Sigmoid colon (tissue), 7 donors: ENCODE data around the gene CRTC3. TPM values are rescaled to one million over a fixed set of nuclear protein-coding genes. Genes with fewer than 3 reads are reported as not detected.

Source experiments
- DNase-seq: peaks from one replicate; pipeline ENCODE4 v3.0.0-alpha.2; 2019
- H3K27ac ChIP-seq, 4 donors: fragments of 200-600 bp; sonication (generic); one replicate each; pipeline ENCODE4 v1.5.1; 2016 to 2019; ENCODE audit warnings: mild to moderate bottlenecking in 1 of 4
- H3K27me3 ChIP-seq, 3 donors: fragments of 200-600 bp; sonication (generic); one replicate each; pipeline ENCODE4 v1.5.1; 2019; ENCODE audit warnings: mild to moderate bottlenecking in 1 of 3
- H3K36me3 ChIP-seq, 4 donors: fragments of 200-600 bp; sonication (generic); one replicate each; pipeline ENCODE4 v1.5.1; 2016 to 2019
- H3K4me1 ChIP-seq, 4 donors: fragments of 200-600 bp; sonication (generic); one replicate each; pipeline ENCODE4 v1.5.1; 2017 to 2019
- H3K4me3 ChIP-seq, 4 donors: fragments of 200-600 bp; sonication (generic); one replicate each; pipeline ENCODE4 v1.5.1; 2017 to 2019; ENCODE audit warnings: mild to moderate bottlenecking in 2 of 4, moderate library complexity in 1 of 4
- H3K9me3 ChIP-seq, 4 donors: fragments of 200-600 bp in 3 of 4; sonication (generic) in 3 of 4; one replicate each; pipeline versions ENCODE4 v1.5.1 to v1.6.1; 2013 to 2019
- EP300 ChIP-seq, 4 donors: sonication (generic); formaldehyde crosslinking; IDR thresholded peaks; one replicate each; pipeline ENCODE4 v1.6.1; 2017; ENCODE audit warnings: antibody characterized with exemption in 4 of 4
- POLR2A ChIP-seq, 2 donors: fragments of 450-650 bp; IDR thresholded peaks; one replicate each; pipeline ENCODE4 v1.6.1; 2016; ENCODE audit warnings: antibody characterized with exemption in 2 of 2, mild to moderate bottlenecking in 2 of 2, moderate library complexity in 2 of 2
- POLR2AphosphoS5 ChIP-seq, 4 donors: sonication (generic); formaldehyde crosslinking; IDR thresholded peaks; one replicate each; pipeline ENCODE4 v1.6.1; 2017; ENCODE audit warnings: antibody characterized with exemption in 4 of 4
- WGBS, 2 donors: extraction: QIAGEN DNeasy Blood & Tissue Kit; methylation state at CpG; one replicate each; pipeline ENCODE4 v1.1.7; 2013; 5-methylcytosine and 5-hydroxymethylcytosine counted together
- intact Hi-C: fragments of 100-400 bp; cut with DNase I; formaldehyde crosslinking; loops from one replicate; pipeline ENCODE4 v1.15.1; 2023
- polyA plus RNA-seq, 3 donors: library from polyadenylated mRNA; stranded (reverse); fragments of 200-250 nt; gene quantifications; one replicate each; pipeline ENCODE4 v1.2.3, GENCODE V29; 2013
- total RNA-seq, 4 donors: library from RNA; depleted of rRNA; stranded (reverse); fragments of >200 nt; gene quantifications; one replicate each; pipeline ENCODE4 v1.1.0, GENCODE V29; 2016
- TF ChIP-seq, protein P1 (sequence below), 4 experiments: fragments of 450-650 bp in 3 of 4; fragments of 200-600 bp in 1 of 4; IDR thresholded peaks; one replicate each; pipeline ENCODE4 v1.5.1; 2016 to 2019; ENCODE audit warnings: antibody characterized with exemption in 4 of 4, mild to moderate bottlenecking in 3 of 4, moderate library complexity in 2 of 4
- donor health status: healthy with polysubstance abuse.
- donor health status: Bipolar disorder and iron deficiency.
- donor health status: healthy.

The CRTC3 gene
- total and polyA plus RNA-seq, 7 donors: 5.4 to 64.0 (median 27.6) TPM

DNA sequence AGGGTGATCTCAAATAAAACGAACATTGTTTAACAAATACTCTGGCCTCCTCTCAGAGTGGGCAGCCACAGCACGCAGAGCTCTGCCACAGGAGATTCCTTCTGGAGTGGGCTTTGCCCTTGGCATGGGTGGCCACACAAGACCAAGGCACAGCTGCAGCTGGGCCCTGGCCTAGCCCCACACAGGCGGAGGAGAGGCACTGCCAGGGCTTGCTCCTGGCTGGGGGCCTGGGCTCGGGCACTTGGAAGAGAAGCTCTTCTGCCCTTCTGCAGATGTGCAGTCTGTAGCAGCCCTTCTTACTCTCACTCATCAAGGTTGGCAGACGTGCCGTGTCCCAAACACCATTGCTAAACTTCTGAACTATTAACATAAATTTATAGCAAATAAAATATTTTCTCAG, 67.2 kb downstream of the CRTC3 start:
- Histone ChIP-seq H3K4me3 (no peak overlapping the region), H3K27ac (peak overlapping the region; percentile 61 to 69 (median 66)), H3K36me3 (peaks cover 0 to 16% (median 0%) of the 10 kb centered on the region in 4 donors), H3K9me3 (no peaks in the 10 kb centered on the region), H3K27me3 (no peaks in the 10 kb centered on the region), H3K4me1 (peaks cover 0 to 64% (median 57%) of the 10 kb centered on the region in 4 donors)
- no peak for DNase-seq
- 87 to 95% methylated on average over 6 of the region's 6 CpGs for WGBS, 2 donors
- TF ChIP-seq, protein P1, sequence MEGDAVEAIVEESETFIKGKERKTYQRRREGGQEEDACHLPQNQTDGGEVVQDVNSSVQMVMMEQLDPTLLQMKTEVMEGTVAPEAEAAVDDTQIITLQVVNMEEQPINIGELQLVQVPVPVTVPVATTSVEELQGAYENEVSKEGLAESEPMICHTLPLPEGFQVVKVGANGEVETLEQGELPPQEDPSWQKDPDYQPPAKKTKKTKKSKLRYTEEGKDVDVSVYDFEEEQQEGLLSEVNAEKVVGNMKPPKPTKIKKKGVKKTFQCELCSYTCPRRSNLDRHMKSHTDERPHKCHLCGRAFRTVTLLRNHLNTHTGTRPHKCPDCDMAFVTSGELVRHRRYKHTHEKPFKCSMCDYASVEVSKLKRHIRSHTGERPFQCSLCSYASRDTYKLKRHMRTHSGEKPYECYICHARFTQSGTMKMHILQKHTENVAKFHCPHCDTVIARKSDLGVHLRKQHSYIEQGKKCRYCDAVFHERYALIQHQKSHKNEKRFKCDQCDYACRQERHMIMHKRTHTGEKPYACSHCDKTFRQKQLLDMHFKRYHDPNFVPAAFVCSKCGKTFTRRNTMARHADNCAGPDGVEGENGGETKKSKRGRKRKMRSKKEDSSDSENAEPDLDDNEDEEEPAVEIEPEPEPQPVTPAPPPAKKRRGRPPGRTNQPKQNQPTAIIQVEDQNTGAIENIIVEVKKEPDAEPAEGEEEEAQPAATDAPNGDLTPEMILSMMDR (IDR thresholded peaks at IDR 0.05): no peak
- TF ChIP-seq POLR2A (IDR thresholded peaks at IDR 0.05) (no peak), EP300 (IDR thresholded peaks at IDR 0.05) (no peak), POLR2AphosphoS5 (IDR thresholded peaks at IDR 0.05) (no peak)
- intact Hi-C loops: loop anchor here (5.0 kb wide), 1 partner anchor 35 kb away; no protein-coding TSS in a partner anchor

DNA sequence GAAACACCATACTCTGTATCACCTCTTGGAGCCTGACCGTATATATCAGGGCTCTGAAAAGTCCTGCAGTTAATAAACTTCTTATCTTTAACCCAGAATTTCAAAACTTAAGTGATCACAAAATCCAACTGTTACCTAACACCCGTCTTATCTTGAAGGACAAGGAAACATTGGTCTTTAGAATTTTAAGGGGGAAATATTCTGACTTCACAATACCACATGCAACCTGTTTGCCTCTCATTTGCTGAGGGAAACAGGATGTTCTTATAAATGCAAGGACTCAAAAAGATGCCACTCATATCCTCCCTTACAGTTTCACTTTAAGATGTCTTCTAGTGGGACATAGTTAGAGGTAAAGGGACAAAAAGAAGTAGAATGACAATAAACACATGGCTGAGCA, 67.9 kb downstream of the CRTC3 start:
- Histone ChIP-seq H3K27ac (peak overlapping the region; percentile 61 to 69 (median 66)), H3K4me3 (no peak overlapping the region), H3K27me3 (no peaks in the 10 kb centered on the region), H3K9me3 (no peaks in the 10 kb centered on the region), H3K36me3 (peaks cover 0 to 16% (median 0%) of the 10 kb centered on the region in 4 donors), H3K4me1 (peaks cover 0 to 58% (median 51%) of the 10 kb centered on the region in 4 donors)
- intact Hi-C loops: loop anchor here (5.0 kb wide), 1 partner anchor 35 kb away; no protein-coding TSS in a partner anchor
- DNase-seq: no peak
- TF ChIP-seq, protein P1 (IDR thresholded peaks at IDR 0.05): no peak
- TF ChIP-seq POLR2A (IDR thresholded peaks at IDR 0.05) (no peak), EP300 (IDR thresholded peaks at IDR 0.05) (no peak), POLR2AphosphoS5 (IDR thresholded peaks at IDR 0.05) (no peak)
- 63 to 68% methylated on average over 2 of the region's 2 CpGs for WGBS, 2 donors

DNA sequence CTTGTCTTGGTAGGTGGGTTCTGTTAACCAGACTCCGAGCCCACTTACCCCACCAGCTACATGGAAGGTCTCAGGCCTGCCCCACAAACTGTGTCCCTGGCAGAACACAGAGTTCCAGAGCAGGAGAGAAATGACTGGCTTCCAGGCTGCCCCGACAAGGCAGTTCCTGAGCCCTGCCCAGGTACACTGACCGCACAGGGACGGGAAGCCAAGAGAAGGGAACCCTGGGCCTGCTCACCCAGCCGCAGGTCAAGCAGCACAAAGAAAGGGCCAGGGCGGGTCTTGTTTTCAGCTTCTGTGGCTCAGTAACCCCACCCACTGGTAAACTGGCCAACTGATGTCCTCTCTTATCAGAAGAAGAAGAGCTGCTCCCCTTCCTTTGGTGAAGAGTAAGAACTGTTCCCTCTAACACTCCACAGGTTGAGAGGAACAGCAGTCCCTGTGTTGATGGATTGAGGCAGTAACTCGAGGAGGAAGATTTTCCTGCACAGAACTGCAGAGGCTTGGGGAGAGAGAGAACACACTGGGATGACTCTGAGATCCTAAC, 68.4 kb downstream of the CRTC3 start:
- Histone ChIP-seq H3K27ac (peak overlapping the region; percentile 61 to 69 (median 66)), H3K27me3 (no peaks in the 10 kb centered on the region), H3K4me1 (peaks cover 0 to 55% (median 46%) of the 10 kb centered on the region in 4 donors), H3K36me3 (peaks cover 0 to 16% (median 0%) of the 10 kb centered on the region in 4 donors), H3K4me3 (no peak overlapping the region), H3K9me3 (no peaks in the 10 kb centered on the region)
- peak; percentile 74 for DNase-seq
- WGBS, 2 donors: 34 to 70% methylated on average over 7 of the region's 7 CpGs
- intact Hi-C loops: loop anchor here (5.0 kb wide), 1 partner anchor 36 kb away; no protein-coding TSS in a partner anchor
- TF ChIP-seq, protein P1 (IDR thresholded peaks at IDR 0.05): no peak
- TF ChIP-seq POLR2AphosphoS5 (IDR thresholded peaks at IDR 0.05) (no peak), POLR2A (IDR thresholded peaks at IDR 0.05) (no peak), EP300 (IDR thresholded peaks at IDR 0.05) (no peak)

DNA sequence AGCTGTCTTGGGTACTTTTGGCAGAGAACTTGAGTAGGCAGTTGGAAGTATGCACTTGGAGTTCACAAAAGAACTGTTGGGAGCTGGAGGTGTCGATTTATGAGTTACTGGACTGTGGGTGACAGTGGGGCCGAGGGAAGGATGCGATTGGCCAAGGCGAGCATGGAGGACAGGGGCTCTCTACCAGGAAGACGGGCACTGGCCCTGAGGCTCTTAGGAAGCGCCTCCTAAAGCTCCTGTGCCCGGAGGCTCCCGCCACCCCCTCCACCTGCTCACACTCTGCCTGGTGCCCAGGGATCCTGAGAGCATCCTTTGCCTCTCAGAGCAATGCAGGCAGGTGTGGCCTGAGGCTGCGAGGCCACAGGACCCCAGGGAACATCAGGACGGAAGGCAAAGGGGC, 69.0 kb downstream of the CRTC3 start:
- DNase-seq: no peak
- H3K4me1 ChIP-seq: peaks cover 0 to 52% (median 43%) of the 10 kb centered on the region in 4 donors
- intact Hi-C loops: loop anchor here (5.0 kb wide), 1 partner anchor 36 kb away; no protein-coding TSS in a partner anchor
- H3K4me3 ChIP-seq: no peak overlapping the region
- H3K36me3 ChIP-seq: peaks cover 0 to 16% (median 0%) of the 10 kb centered on the region in 4 donors
- WGBS, 2 donors: 95 to 97% methylated on average over 10 of the region's 10 CpGs
- H3K27me3 ChIP-seq: no peaks in the 10 kb centered on the region
- H3K9me3 ChIP-seq: no peaks in the 10 kb centered on the region
- TF ChIP-seq POLR2AphosphoS5 (IDR thresholded peaks at IDR 0.05): no peak
- TF ChIP-seq, protein P1 (IDR thresholded peaks at IDR 0.05): no peak
- TF ChIP-seq EP300 (IDR thresholded peaks at IDR 0.05): no peak
- no peak for TF ChIP-seq POLR2A (IDR thresholded peaks at IDR 0.05)
- peak overlapping the region; percentile 61 to 69 (median 66) for H3K27ac ChIP-seq
